Measurements from ENCODE around the gene ELOVL6. TPM values are rescaled to one million over a fixed set of nuclear protein-coding genes. Genes with fewer than 3 reads are reported as not detected.

The ELOVL6 gene
- total RNA-seq, 2 donors from 2014 or later, result 43.5 to 44.8 TPM

- Mint-ChIP-seq H3K27ac (no peak overlapping the region), H3K4me3 (no peak overlapping the region), H3K36me3 (ENCODE audit: low read depth) (peaks cover 5% of the 10 kb centered on the region), H3K27me3 (ENCODE audit: insufficient read depth) (no peaks in the 10 kb centered on the region), H3K4me1 (peaks cover 20% of the 10 kb centered on the region), H3K9me3 (no peaks in the 10 kb centered on the region)
- Histone ChIP-seq H3K27ac (ENCODE audit: low read depth, low read length) (no peak overlapping the region), H3K9ac (ENCODE audit: extremely low read depth, low read length, poor library complexity, severe bottlenecking) (no peak overlapping the region), H3K36me3 (ENCODE audit: control insufficient read depth, insufficient read depth, low read length) (no peaks in the 10 kb centered on the region), H3K4me3 (ENCODE audit: low read length) (no peak overlapping the region), H3K4me1 (ENCODE audit: control insufficient read depth, insufficient read depth, low read length) (peaks cover 4% of the 10 kb centered on the region), H3K27me3 (ENCODE audit: control insufficient read depth, insufficient read depth, low read length, poor library complexity, severe bottlenecking) (no peaks in the 10 kb centered on the region), H3K9me3 (ENCODE audit: control insufficient read depth, low read length) (no peaks in the 10 kb centered on the region)
- no peak for DNase-seq
- TF ChIP-seq CTCF (conservative IDR thresholded peaks at IDR 0.05), result no peak
- 94 to 100% methylated on average over 1 to 2 of the region's 2 CpGs for WGBS, 2 experiments (ENCODE audit: insufficient coverage in 1 of 2, insufficient read length in 1 of 2)
These were observed 188.9 kb downstream of the ELOVL6 start for GRCh38 chr4:110009550-110009949.

- no peaks in the 10 kb centered on the region for H3K27me3 ChIP-seq (ENCODE audit: control insufficient read depth, insufficient read depth, low read length, poor library complexity, severe bottlenecking)
- peaks cover 4% of the 10 kb centered on the region for H3K4me1 ChIP-seq (ENCODE audit: control insufficient read depth, insufficient read depth, low read length)
- Mint-ChIP-seq H3K9me3 (no peaks in the 10 kb centered on the region), H3K27ac (no peak overlapping the region), H3K4me3 (no peak overlapping the region), H3K4me1 (peaks cover 18% of the 10 kb centered on the region), H3K36me3 (ENCODE audit: low read depth) (peaks cover 5% of the 10 kb centered on the region), H3K27me3 (ENCODE audit: insufficient read depth) (no peaks in the 10 kb centered on the region)
- TF ChIP-seq CTCF (conservative IDR thresholded peaks at IDR 0.05), result no peak
- H3K9ac ChIP-seq (ENCODE audit: extremely low read depth, low read length, poor library complexity, severe bottlenecking), result no peak overlapping the region
- DNase-seq, result no peak
- H3K9me3 ChIP-seq (ENCODE audit: control insufficient read depth, low read length), result no peaks in the 10 kb centered on the region
- no peaks in the 10 kb centered on the region for H3K36me3 ChIP-seq (ENCODE audit: control insufficient read depth, insufficient read depth, low read length)
- H3K4me3 ChIP-seq (ENCODE audit: low read length), result no peak overlapping the region
- H3K27ac ChIP-seq (ENCODE audit: low read depth, low read length), result no peak overlapping the region
- WGBS, 2 experiments (ENCODE audit: insufficient coverage in 1 of 2, insufficient read length in 1 of 2), result 63 to 93% methylated on average over 1 to 2 of the region's 2 CpGs
These were observed 189.9 kb downstream of the ELOVL6 start for GRCh38 chr4:110008540-110008939.

GRCh38 chr4:110007217-110007616 is 191.2 kb downstream of the ELOVL6 start:
- Mint-ChIP-seq H3K27ac (no peak overlapping the region), H3K4me3 (no peak overlapping the region), H3K4me1 (peaks cover 10% of the 10 kb centered on the region), H3K9me3 (no peaks in the 10 kb centered on the region), H3K27me3 (ENCODE audit: insufficient read depth) (no peaks in the 10 kb centered on the region), H3K36me3 (ENCODE audit: low read depth) (peaks cover 8% of the 10 kb centered on the region)
- Histone ChIP-seq H3K4me3 (ENCODE audit: low read length) (no peak overlapping the region), H3K4me1 (ENCODE audit: control insufficient read depth, insufficient read depth, low read length) (no peaks in the 10 kb centered on the region), H3K27ac (ENCODE audit: low read depth, low read length) (no peak overlapping the region), H3K36me3 (ENCODE audit: control insufficient read depth, insufficient read depth, low read length) (no peaks in the 10 kb centered on the region), H3K9me3 (ENCODE audit: control insufficient read depth, low read length) (no peaks in the 10 kb centered on the region), H3K27me3 (ENCODE audit: control insufficient read depth, insufficient read depth, low read length, poor library complexity, severe bottlenecking) (no peaks in the 10 kb centered on the region), H3K9ac (ENCODE audit: extremely low read depth, low read length, poor library complexity, severe bottlenecking) (no peak overlapping the region)
- WGBS, 2 experiments (ENCODE audit: insufficient coverage in 1 of 2, insufficient read length in 1 of 2), result 96% methylated on average over 3 of the region's 3 CpGs; no CpG with 5 or more reads in 1 of the 2 experiments
- no peak for TF ChIP-seq CTCF (conservative IDR thresholded peaks at IDR 0.05)
- no peak for DNase-seq
